Retinal pigment epithelial cell (primary cell): ENCODE data around the gene ZNF335.
"Not testable (repeated sequence)": the region's sequence is repeated elsewhere in the genome, so short reads cannot be mapped to it uniquely, and the experiment has no call there.

ENCODE experiments used
- DNase-seq: peaks from one replicate; pipeline ENCODE4 v3.0.0-alpha.2; 2010; ENCODE audit warnings: low read depth
- H3K4me3 ChIP-seq: 2 replicates; pipeline ENCODE4 v1.5.1; 2011; ENCODE audit warnings: mild to moderate bottlenecking, low read length, control low read depth, moderate library complexity
- TF ChIP-seq, protein P1 (sequence below): conservative IDR thresholded peaks from 2 replicates; pipeline ENCODE4 v1.5.1; 2011; ENCODE audit warnings: low read depth, low read length, control low read depth, inconsistent platforms

The ZNF335 gene

DNA sequence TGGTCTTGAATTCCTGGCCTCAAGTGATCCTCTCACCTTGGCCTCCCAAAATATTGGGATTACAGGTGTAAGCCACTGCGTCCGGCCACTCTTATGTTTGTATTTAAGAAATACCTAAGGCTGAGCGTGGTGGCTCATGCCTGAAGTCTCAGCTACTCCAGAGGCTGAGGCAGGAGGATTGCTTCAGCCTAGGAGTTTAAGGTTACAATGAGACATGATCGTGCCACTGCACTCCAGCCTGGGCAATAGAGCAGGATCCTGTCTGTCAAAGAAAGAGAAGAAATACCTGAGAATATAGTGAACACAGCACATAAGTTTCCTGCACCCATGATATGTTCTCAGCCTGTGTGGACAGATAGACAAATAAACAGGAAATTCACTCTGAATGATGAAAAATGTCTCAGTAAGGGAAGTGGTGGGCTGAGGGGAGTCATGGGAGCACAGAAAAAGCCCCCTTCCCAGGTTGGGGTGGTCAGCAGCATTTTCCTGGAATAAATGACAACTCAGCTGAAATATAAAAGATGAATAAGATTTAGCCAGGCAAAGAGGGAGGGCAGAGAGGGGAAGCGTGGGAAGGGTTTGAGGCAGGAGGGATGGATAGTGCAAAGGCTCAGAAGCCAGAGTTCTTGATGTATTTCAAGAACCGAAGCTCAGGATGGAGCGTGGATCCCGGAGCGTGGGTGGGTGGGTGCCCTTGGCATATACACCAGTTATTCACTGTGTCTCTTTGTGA is 22.9 kb upstream of the ZNF335 start:
- H3K4me3 ChIP-seq = no peak overlapping the region
- DNase-seq = no peak
- TF ChIP-seq, protein P1, sequence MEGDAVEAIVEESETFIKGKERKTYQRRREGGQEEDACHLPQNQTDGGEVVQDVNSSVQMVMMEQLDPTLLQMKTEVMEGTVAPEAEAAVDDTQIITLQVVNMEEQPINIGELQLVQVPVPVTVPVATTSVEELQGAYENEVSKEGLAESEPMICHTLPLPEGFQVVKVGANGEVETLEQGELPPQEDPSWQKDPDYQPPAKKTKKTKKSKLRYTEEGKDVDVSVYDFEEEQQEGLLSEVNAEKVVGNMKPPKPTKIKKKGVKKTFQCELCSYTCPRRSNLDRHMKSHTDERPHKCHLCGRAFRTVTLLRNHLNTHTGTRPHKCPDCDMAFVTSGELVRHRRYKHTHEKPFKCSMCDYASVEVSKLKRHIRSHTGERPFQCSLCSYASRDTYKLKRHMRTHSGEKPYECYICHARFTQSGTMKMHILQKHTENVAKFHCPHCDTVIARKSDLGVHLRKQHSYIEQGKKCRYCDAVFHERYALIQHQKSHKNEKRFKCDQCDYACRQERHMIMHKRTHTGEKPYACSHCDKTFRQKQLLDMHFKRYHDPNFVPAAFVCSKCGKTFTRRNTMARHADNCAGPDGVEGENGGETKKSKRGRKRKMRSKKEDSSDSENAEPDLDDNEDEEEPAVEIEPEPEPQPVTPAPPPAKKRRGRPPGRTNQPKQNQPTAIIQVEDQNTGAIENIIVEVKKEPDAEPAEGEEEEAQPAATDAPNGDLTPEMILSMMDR = no peak

- DNase-seq = no peak
- TF ChIP-seq, protein P1 = no peak
Measured at GRCh38 chr20:45993197-45993951, 21.4 kb upstream of the ZNF335 start.

GRCh38 chr20:45991616-45992015 is 19.6 kb upstream of the ZNF335 start:
- H3K4me3 ChIP-seq = no peak overlapping the region
- TF ChIP-seq, protein P1 = no peak
- DNase-seq = no peak

More at GRCh38 chr20:45993197-45993951, 21.4 kb upstream of the ZNF335 start:
- H3K4me3 ChIP-seq = no peak overlapping the region

GRCh38 chr20:45988830-45989229 is 16.8 kb upstream of the ZNF335 start:
- not testable (repeated sequence) for H3K4me3 ChIP-seq, DNase-seq

DNA sequence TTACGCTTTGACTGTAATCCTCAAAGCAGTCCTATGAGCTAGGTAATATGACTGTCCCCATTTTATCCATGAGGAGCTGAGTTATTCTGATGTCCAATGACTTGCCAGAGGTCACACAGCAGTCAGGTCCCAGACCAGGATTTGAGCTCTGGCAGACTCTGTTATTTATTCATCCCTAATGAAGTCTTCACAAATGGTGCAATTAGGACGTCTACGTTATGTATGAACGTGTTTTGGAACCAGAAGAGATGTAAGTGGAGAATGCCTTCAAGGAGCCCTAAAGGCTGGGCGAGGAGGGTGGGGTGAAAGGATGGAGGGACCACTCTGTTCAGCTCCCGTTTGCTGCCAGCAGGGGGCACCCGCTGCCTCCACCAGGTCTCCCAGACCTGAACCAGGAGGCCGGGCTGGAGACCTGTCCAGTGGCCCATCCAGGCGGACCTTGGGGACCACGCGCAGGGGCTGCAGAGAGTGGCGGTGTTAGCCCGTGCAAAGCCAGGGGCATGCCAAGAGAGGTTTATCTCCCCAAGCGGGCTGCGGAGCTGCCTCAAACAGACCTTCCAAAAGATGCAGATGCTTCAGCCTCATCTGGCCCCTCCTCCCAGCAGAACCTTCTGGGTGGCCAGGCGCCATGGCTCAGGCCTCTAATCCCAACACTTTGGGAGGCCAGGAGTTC is 15.2 kb upstream of the ZNF335 start:
- DNase-seq = no peak
- TF ChIP-seq, protein P1 = peak; percentile 90

DNA sequence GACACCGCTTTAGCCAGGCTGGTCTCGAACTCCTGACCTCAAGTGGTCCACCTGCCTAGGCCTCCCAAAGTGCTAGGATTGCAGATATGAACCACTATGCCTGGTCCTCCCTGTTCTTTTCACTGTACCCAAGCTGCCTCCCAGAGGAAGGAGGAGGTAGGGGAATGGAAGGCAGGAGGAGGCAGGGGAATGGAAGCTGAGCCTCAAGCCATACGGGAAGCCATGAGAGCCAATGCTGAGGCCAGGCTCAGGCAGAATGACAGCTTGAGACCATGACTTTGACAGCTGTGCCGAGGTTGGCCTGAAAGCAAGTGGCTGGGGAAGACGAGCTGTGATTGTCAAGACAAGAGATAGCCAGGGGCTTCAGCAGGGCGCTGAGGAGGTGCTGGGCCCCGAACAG is 13.6 kb upstream of the ZNF335 start:
- DNase-seq = no peak
- no peak overlapping the region for H3K4me3 ChIP-seq
- TF ChIP-seq, protein P1 = no peak

More for the DNA sequence above, 15.2 kb upstream of the ZNF335 start:
- no peak overlapping the region for H3K4me3 ChIP-seq

GRCh38 chr20:45983279-45983743 is 11.3 kb upstream of the ZNF335 start:
- no peak for DNase-seq
- no peak overlapping the region for H3K4me3 ChIP-seq
- TF ChIP-seq, protein P1 = no peak
